ACC112 (cell line): Measurements from ENCODE around the gene AKR1E2.

ENCODE experiments used
- H2AFZ ChIP-seq: fragments of 200-600 bp; sonication (generic); one replicate; pipeline ENCODE4 v1.6.0; 2017; ENCODE audit warnings: antibody characterized with exemption, low read length; ENCODE audit not compliant: unreplicated experiment
- H3K27ac ChIP-seq: fragments of 200-600 bp; sonication (generic); 2 replicates; pipeline ENCODE4 v1.5.1; 2014; ENCODE audit warnings: low read depth, mild to moderate bottlenecking, antibody characterized with exemption, low read length, moderate library complexity
- H3K27me3 ChIP-seq: fragments of 200-600 bp; sonication (generic); 2 replicates; pipeline ENCODE4 v1.6.1; 2014; ENCODE audit warnings: mild to moderate bottlenecking, antibody characterized with exemption, low read length, moderate library complexity, mixed read lengths; ENCODE audit not compliant: insufficient read depth
- H3K36me3 ChIP-seq: fragments of 200-600 bp; sonication (generic); 2 replicates; pipeline ENCODE4 v1.6.1; 2016; ENCODE audit warnings: mild to moderate bottlenecking, antibody characterized with exemption, low read length, moderate library complexity, mixed read lengths; ENCODE audit not compliant: insufficient read depth
- H3K4me1 ChIP-seq: fragments of 200-600 bp; sonication (generic); one replicate; pipeline ENCODE4 v1.6.1; 2016; ENCODE audit warnings: low read length, mixed read lengths; ENCODE audit not compliant: insufficient read depth, unreplicated experiment, control insufficient read depth
- H3K4me3 ChIP-seq: fragments of 200-600 bp; sonication (generic); 2 replicates; pipeline ENCODE4 v1.5.1; 2014; ENCODE audit warnings: mild to moderate bottlenecking, low read depth, low read length
- H3K79me2 ChIP-seq: fragments of 200-600 bp; sonication (generic); one replicate; pipeline ENCODE4 v1.6.0; 2016; ENCODE audit warnings: low read length; ENCODE audit not compliant: control insufficient read depth, unreplicated experiment, insufficient read depth

Gene AKR1E2

DNA sequence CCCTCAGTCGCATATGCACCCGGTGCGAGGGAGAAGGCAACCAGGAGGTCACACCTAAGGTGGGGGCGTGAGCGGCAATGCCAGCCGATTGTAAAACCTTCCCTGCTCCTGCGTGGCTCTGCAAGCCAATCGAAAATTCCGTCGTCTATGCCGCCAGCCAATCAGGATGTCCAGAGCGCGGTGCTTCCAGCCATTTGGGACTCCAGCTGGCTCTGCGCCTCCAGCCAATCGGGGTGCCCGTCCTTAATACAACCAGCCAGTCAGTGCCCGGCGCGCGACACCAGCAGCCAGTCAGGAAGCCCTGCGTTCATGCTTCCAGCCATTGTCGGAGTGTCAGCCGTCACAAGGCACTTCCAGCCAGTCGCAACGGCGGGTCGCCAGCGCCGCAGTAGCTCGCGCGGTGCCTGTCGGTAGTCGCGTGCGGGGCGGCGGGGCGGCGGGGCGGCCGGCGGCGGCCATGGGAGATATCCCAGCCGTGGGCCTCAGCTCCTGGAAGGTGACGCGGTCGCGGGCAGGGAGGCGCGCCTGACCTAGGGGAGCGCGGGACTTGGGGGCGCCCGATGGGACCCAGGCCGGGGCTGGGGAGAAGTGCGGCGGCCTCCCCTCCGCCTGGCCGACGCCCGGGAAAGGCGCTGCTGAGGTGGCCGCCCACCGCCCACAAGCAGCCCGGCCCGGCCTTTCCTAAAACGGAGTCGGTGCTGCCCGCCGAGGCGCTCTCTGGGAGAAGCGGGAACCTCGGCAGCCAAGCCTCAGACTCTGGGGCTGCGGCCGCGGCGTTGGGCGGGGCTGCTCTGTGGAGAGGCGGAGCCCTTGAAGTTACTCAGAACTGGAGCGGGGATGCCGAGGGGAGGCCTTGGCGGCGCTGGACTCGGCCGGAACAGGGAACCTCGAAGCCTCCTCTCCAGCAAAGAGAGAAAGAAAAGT is at the start of gene AKR1E2:
AKR1E2 (plus strand) TSS at position 340 of the 924 bp plus-strand sequence; CDS start at position 458, 118 bp downstream.
- Histone ChIP-seq H2AFZ (peak within 1 kb of the TSS; percentile 33), H3K27ac (peak within 1 kb of the TSS; percentile 72), H3K4me3 (peak within 1 kb of the TSS; percentile 75), H3K79me2 (peaks cover 7% of the 10 kb centered on the region), H3K4me1 (peaks cover 10% of the 10 kb centered on the region), H3K27me3 (no peaks in the 10 kb centered on the region), H3K36me3 (no peaks in the 10 kb centered on the region)

GRCh38 chr10:4776234-4776638 is 49.8 kb upstream of the AKR1E2 start:
- peak overlapping the region; percentile 66 for H3K27ac ChIP-seq

DNA sequence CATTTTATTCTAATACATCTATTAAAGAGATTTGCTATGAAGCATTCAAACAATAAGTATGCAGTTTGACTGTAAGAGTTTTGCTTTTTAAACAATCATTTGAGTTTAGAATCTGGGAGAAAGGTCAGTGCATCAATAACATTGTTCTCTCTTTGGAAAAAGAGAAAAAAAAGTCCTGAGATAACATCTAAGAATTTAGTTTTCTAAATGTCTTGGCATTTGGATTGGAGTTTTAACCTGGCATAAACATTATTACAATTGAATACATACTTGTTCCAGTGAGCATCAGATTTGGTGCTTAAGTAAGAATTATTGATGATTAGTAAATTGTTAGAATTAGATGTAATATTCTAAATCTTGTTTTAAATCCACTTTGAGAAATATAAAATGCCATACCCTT is 47.2 kb upstream of the AKR1E2 start:
- H3K4me1 ChIP-seq = peaks cover 32% of the 10 kb centered on the region
- H2AFZ ChIP-seq = peak overlapping the region; percentile 55
- no peaks in the 10 kb centered on the region for H3K36me3 ChIP-seq
- H3K27me3 ChIP-seq = no peaks in the 10 kb centered on the region
- no peaks in the 10 kb centered on the region for H3K79me2 ChIP-seq
- 0 out of 2 replicates have a peak overlapping the region, but pooled peaks have one; percentile 2 for H3K27ac ChIP-seq
- H3K4me3 ChIP-seq = no peak overlapping the region

More at GRCh38 chr10:4776234-4776638, 49.8 kb upstream of the AKR1E2 start:
- Histone ChIP-seq H3K4me1 (peaks cover 43% of the 10 kb centered on the region), H2AFZ (no peak overlapping the region), H3K36me3 (no peaks in the 10 kb centered on the region), H3K4me3 (no peak overlapping the region), H3K79me2 (no peaks in the 10 kb centered on the region), H3K27me3 (no peaks in the 10 kb centered on the region)

- H3K36me3 ChIP-seq = no peaks in the 10 kb centered on the region
- peaks cover 32% of the 10 kb centered on the region for H3K4me1 ChIP-seq
- H2AFZ ChIP-seq = peak overlapping the region; percentile 42
- H3K79me2 ChIP-seq = no peaks in the 10 kb centered on the region
- H3K4me3 ChIP-seq = no peak overlapping the region
- 0 out of 2 replicates have a peak overlapping the region, but pooled peaks have one; percentile 3 for H3K27ac ChIP-seq
- H3K27me3 ChIP-seq = no peaks in the 10 kb centered on the region
Observed at GRCh38 chr10:4780091-4780490, 45.9 kb upstream of the AKR1E2 start.

GRCh38 chr10:4780782-4781181 is 45.2 kb upstream of the AKR1E2 start:
- H3K36me3 ChIP-seq = peaks cover 4% of the 10 kb centered on the region; the same call in 1 of the 2 replicates
- H3K27me3 ChIP-seq = no peaks in the 10 kb centered on the region
- H3K27ac ChIP-seq = 0 out of 2 replicates have a peak overlapping the region, but pooled peaks have one; percentile 3
- H3K4me1 ChIP-seq = peaks cover 26% of the 10 kb centered on the region
- H3K79me2 ChIP-seq = no peaks in the 10 kb centered on the region
- no peak overlapping the region for H3K4me3 ChIP-seq
- H2AFZ ChIP-seq = peak overlapping the region; percentile 42

DNA sequence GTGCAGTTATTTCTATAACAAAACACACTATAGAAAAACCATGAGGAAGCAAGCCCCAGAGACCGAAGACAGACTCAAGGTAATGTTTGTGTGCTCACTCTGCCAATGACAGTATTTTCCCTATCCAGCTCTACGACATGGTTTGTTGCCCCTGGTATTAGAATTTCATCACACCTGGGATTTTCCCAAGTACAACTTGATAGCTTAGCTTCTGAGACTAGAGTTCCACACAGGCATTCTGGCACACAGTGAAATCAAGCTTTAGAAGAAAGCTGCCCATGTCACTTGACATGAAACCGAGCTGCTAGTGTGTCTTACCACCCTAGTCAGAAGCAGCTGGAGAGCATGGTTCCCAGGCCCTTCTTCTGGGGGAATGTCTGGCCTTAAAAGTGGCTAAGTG is 44.1 kb upstream of the AKR1E2 start:
- no peaks in the 10 kb centered on the region for H3K79me2 ChIP-seq
- no peak overlapping the region for H3K4me3 ChIP-seq
- no peak overlapping the region for H3K27ac ChIP-seq
- H3K27me3 ChIP-seq = no peaks in the 10 kb centered on the region
- H3K4me1 ChIP-seq = peaks cover 23% of the 10 kb centered on the region
- H2AFZ ChIP-seq = no peak overlapping the region
- peaks cover 10% of the 10 kb centered on the region; the same call in 1 of the 2 replicates for H3K36me3 ChIP-seq

DNA sequence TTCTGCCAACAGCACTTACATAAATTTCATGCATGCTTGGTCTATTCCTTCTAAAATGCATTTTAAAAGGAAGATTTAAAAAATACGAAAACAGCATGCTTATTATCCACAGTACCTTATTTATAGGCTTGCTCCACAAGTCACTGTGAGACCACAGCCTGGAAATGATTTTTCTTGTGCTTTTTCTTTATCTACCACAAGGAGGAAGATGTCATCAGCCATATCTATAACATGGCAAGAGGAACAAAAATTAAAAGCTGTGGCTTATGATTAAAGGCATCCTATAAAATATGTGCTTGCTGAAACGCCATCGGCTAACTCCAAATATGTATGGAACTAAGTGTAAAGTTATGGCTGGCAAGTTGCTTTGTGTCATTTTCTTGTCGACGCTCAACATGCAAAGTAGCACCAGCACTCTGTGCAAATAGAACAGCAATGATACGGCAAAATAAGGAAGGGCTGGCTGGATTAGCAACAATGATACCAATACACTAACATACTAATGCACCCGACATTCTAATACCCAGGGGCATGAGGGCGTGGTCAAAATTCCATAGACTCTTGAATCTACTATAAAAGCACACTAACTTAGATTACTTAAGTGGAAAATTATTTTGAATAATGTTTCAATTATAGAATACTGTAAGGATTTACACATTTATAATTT is 41.2 kb upstream of the AKR1E2 start:
- Histone ChIP-seq H3K36me3 (peaks cover 10% of the 10 kb centered on the region; the same call in 1 of the 2 replicates), H2AFZ (no peak overlapping the region), H3K79me2 (no peaks in the 10 kb centered on the region), H3K27ac (no peak overlapping the region), H3K27me3 (no peaks in the 10 kb centered on the region), H3K4me3 (no peak overlapping the region), H3K4me1 (peaks cover 16% of the 10 kb centered on the region)

DNA sequence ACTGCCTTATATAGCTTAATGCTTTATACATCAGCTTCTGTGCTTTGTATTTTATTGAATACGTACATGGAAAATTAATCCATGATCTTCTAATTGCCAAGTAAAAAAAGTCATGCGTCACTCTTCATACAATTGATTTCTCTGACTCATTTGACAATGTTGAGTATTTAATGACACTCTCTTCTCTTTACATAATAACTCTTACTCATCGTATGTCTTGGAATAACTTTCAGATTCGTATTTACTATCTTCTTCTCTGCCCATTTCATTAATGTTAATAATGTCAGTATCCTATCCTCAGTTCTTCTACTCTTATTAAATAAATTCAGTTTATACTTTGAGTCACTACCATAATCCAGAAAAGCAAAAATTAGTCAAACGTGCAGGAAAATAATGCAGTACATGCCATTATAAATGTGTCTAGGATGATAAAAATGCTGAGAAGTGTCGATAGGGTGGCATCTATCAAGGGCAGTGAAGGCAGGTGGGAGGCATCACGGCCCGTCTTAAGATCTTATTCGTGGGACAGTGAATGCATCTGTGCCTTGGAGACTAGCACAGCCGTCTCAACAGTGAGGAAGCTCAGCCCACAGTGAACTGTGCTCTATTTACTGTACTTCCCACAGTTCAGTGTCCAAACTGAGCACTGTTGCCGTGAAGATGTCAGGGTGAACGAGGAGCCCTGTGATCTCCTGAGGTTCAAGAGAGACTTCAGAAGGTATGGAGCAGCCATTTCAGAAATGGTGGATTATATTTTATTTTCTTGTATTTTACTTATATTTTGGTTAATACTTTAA is 39.8 kb upstream of the AKR1E2 start:
- H2AFZ ChIP-seq = no peak overlapping the region
- H3K79me2 ChIP-seq = no peaks in the 10 kb centered on the region
- peaks cover 10% of the 10 kb centered on the region; the same call in 1 of the 2 replicates for H3K36me3 ChIP-seq
- H3K27ac ChIP-seq = no peak overlapping the region
- no peaks in the 10 kb centered on the region for H3K27me3 ChIP-seq
- H3K4me3 ChIP-seq = no peak overlapping the region
- H3K4me1 ChIP-seq = peaks cover 2% of the 10 kb centered on the region

- H3K4me3 ChIP-seq = no peak overlapping the region
- H3K79me2 ChIP-seq = no peaks in the 10 kb centered on the region
- no peaks in the 10 kb centered on the region for H3K4me1 ChIP-seq
- H3K27me3 ChIP-seq = no peaks in the 10 kb centered on the region
- H3K27ac ChIP-seq = no peak overlapping the region
- H3K36me3 ChIP-seq = peaks cover 10% of the 10 kb centered on the region; the same call in 1 of the 2 replicates
- H2AFZ ChIP-seq = no peak overlapping the region
Observed at GRCh38 chr10:4790045-4790444, 36.0 kb upstream of the AKR1E2 start.

GRCh38 chr10:4790922-4791321 is 35.1 kb upstream of the AKR1E2 start:
- Histone ChIP-seq H3K4me3 (no peak overlapping the region), H3K36me3 (peaks cover 5% of the 10 kb centered on the region; the same call in 1 of the 2 replicates), H3K4me1 (no peaks in the 10 kb centered on the region), H3K27me3 (no peaks in the 10 kb centered on the region), H3K27ac (no peak overlapping the region), H3K79me2 (no peaks in the 10 kb centered on the region), H2AFZ (no peak overlapping the region)
